GM19193 (cell line): ENCODE data around the gene SDSL.

Source experiments
- POLR2A ChIP-seq: IDR thresholded peaks from 4 replicates; pipeline ENCODE4 v1.6.1; 2011; ENCODE audit not compliant: insufficient read depth, insufficient read length; ENCODE audit errors: extremely low read depth

The SDSL gene

GRCh38 chr12:113464852-113465719 is 42.9 kb downstream of the SDSL start:
- TF ChIP-seq POLR2A: no peak

- no peak for TF ChIP-seq POLR2A
These were observed 43.8 kb downstream of the SDSL start for GRCh38 chr12:113465808-113466453.

- no peak for TF ChIP-seq POLR2A
These were observed 44.4 kb downstream of the SDSL start for GRCh38 chr12:113466454-113467141.

- no peak for TF ChIP-seq POLR2A
These were observed 44.9 kb downstream of the SDSL start for GRCh38 chr12:113467142-113467501.

- no peak for TF ChIP-seq POLR2A
These were observed 45.6 kb downstream of the SDSL start for GRCh38 chr12:113467502-113468364.

- TF ChIP-seq POLR2A: no peak
These were observed 46.4 kb downstream of the SDSL start for GRCh38 chr12:113468365-113469223.

GRCh38 chr12:113469224-113469948 is 47.2 kb downstream of the SDSL start:
- no peak for TF ChIP-seq POLR2A

- TF ChIP-seq POLR2A: no peak
These were observed 48.0 kb downstream of the SDSL start for GRCh38 chr12:113469949-113470743.

- TF ChIP-seq POLR2A: no peak
These were observed 48.9 kb downstream of the SDSL start for GRCh38 chr12:113470871-113471618.

GRCh38 chr12:113471619-113472171 is 49.5 kb downstream of the SDSL start, which contains the start of gene LHX5:
Gene LHX5, minus strand, starts transcription at chr12:113471871. Its CDS starts 373 bp downstream, at chr12:113471498.
- no peak for TF ChIP-seq POLR2A
